K562 (cell line): ENCODE measurements around the gene RBM44. TPM values are rescaled to one million over a fixed set of nuclear protein-coding genes. Genes with fewer than 3 reads are reported as not detected.

Experiments used
- ATAC-seq: fragments of 200-7000 bp; cut with Tn5 transposase; 3 replicates; pipeline ENCODE4 v1.9.1; 2020; ENCODE audit warnings: moderate library complexity
- BruUV-seq: library from RNA; stranded (reverse); fragments of 400-500 nt; replicated peaks from 2 replicates; lab custom pipeline; 2021; lab: Mats Ljungman, UMichigan
- CTCF ChIA-PET: fragments of 300-600 bp; formaldehyde crosslinking; extraction: SDS; loops from one replicate; lab custom pipeline; 2021; ENCODE audit warnings: low intra/inter-chr PET ratio; lab: Yijun Ruan, JAX
- POLR2A ChIA-PET: fragments of 300-600, 350-650 bp; sonication (Branson Sonifier 250); formaldehyde crosslinking; extraction: SDS; loops from one replicate; lab custom pipeline; 2021; ENCODE audit warnings: antibody characterized with exemption, inconsistent platforms; lab: Yijun Ruan, JAX
- DNase-seq, 4 experiments: peaks; one replicate each; pipeline versions ENCODE4 v3.0.0 to v3.0.0-alpha.2; 2011 to 2018; ENCODE audit warnings: low spot score in 3 of 4, mixed read lengths in 3 of 4; ENCODE audit errors: extremely low read depth in 1 of 4
- FAIRE-seq: peaks from 2 replicates; lab custom pipeline; 2011; peaks lifted over from hg19 to GRCh38; lab: Jason Lieb, UNC
- H2AFZ ChIP-seq: 2 replicates; pipeline ENCODE4 v1.6.0; 2011; ENCODE audit warnings: low read depth, low read length, control low read depth, inconsistent platforms
- H3K27ac ChIP-seq: fragments of 200-600 bp; 3 replicates; pipeline ENCODE4 v1.8.0; 2011; ENCODE audit warnings: low read depth, mild to moderate bottlenecking, control low read depth, inconsistent platforms, low read length, moderate library complexity, mixed read lengths; ENCODE audit errors: extremely low read depth
- H3K27me3 ChIP-seq, 2 experiments: fragments of 300-600 bp in 1 of 2; 2 replicates in 1 of 2; 3 replicates in 1 of 2; pipeline versions ENCODE4 v1.6.0 to v1.8.0; 2011; ENCODE audit warnings: inconsistent platforms in 2 of 2, low read length in 2 of 2, mild to moderate bottlenecking in 1 of 2, mixed read lengths in 1 of 2, moderate library complexity in 1 of 2; ENCODE audit not compliant: control insufficient read depth in 2 of 2, insufficient read depth in 2 of 2
- H3K36me3 ChIP-seq: fragments of 300-600 bp; 3 replicates; pipeline ENCODE4 v1.8.0; 2011; ENCODE audit warnings: mild to moderate bottlenecking, low read length, inconsistent platforms; ENCODE audit not compliant: control insufficient read depth, insufficient read depth
- H3K4me1 ChIP-seq, 2 experiments: fragments of 200-600 bp in 1 of 2; replicated peaks in 1 of 2; 2 replicates in 1 of 2; 3 replicates in 1 of 2; pipeline versions ENCODE4 v1.5.1 to v1.8.0; 2011; ENCODE audit warnings: inconsistent platforms in 2 of 2, low read length in 2 of 2, mild to moderate bottlenecking in 1 of 2, mixed read lengths in 1 of 2, moderate library complexity in 1 of 2; ENCODE audit not compliant: control insufficient read depth in 2 of 2, insufficient read depth in 2 of 2
- H3K4me2 ChIP-seq: 2 replicates; pipeline ENCODE4 v1.6.1; 2011; ENCODE audit warnings: low read length, control low read depth, inconsistent platforms, mixed read lengths; ENCODE audit not compliant: insufficient read depth
- H3K4me3 ChIP-seq: fragments of 200-600 bp; sonication (generic), shearing (Covaris generic); 2 replicates; pipeline ENCODE4 v1.5.1; 2016; ENCODE audit warnings: control low read depth, inconsistent platforms
- H3K79me2 ChIP-seq: fragments of 200-600 bp; 3 replicates; pipeline ENCODE4 v1.8.0; 2011; ENCODE audit warnings: low read length, inconsistent platforms; ENCODE audit not compliant: control insufficient read depth, insufficient read depth
- H3K9ac ChIP-seq, 2 experiments: 2 replicates each; pipeline versions ENCODE4 v1.6.0 to v1.6.1; 2011; ENCODE audit warnings: low read depth in 2 of 2, low read length in 2 of 2, control low read depth in 1 of 2, inconsistent platforms in 1 of 2, mild to moderate bottlenecking in 1 of 2, mixed read lengths in 1 of 2; ENCODE audit not compliant: insufficient read depth in 1 of 2
- H3K9me1 ChIP-seq: one replicate; pipeline ENCODE4 v1.6.0; 2011; ENCODE audit warnings: inconsistent platforms, mild to moderate bottlenecking, low read length, moderate library complexity; ENCODE audit not compliant: control insufficient read depth, insufficient read depth
- H3K9me3 ChIP-seq: replicated peaks from 2 replicates; pipeline ENCODE4 v1.5.1; 2011; ENCODE audit warnings: low read depth, low read length, inconsistent platforms; ENCODE audit not compliant: control insufficient read depth, insufficient read depth
- H4K20me1 ChIP-seq: replicated peaks from 2 replicates; pipeline ENCODE4 v1.6.1; 2011; ENCODE audit warnings: low read length, inconsistent platforms, mixed read lengths; ENCODE audit not compliant: control insufficient read depth, insufficient read depth
- BHLHE40 ChIP-seq: IDR thresholded peaks from 2 replicates; pipeline ENCODE4 v1.6.1; 2011; ENCODE audit warnings: low read length, improper control_type of control experiment
- CBFA2T3 ChIP-seq: fragments of 450-650 bp; IDR thresholded peaks from 2 replicates; pipeline ENCODE4 v1.6.1; 2017
- CSDE1 ChIP-seq, 2 experiments: fragments of 450-650 bp; IDR thresholded peaks; 2 replicates each; pipeline ENCODE4 v1.6.1; 2016; ENCODE audit warnings: mild to moderate bottlenecking in 1 of 2
- CTBP1 ChIP-seq: fragments of 450-650 bp; IDR thresholded peaks from 2 replicates; pipeline ENCODE4 v1.6.1; 2016; ENCODE audit warnings: borderline replicate concordance
- EP300 ChIP-seq: IDR thresholded peaks from 2 replicates; pipeline ENCODE4 v1.6.1; 2012; ENCODE audit warnings: low read length, improper control_type of control experiment
- ETV5 ChIP-seq: sonication (generic); formaldehyde crosslinking; IDR thresholded peaks from 2 replicates; pipeline ENCODE4 v1.4.0; 2020; ENCODE audit warnings: low read depth, mild to moderate bottlenecking, missing genetic modification reagents
- GABPB2 ChIP-seq: fragments of 250-450 bp; sonication (Bioruptor Pico); conservative IDR thresholded peaks from 2 replicates; pipeline ENCODE4 v1.5.1; 2021; ENCODE audit warnings: mild to moderate bottlenecking
- HDAC3 ChIP-seq: fragments of 450-650 bp; IDR thresholded peaks from 2 replicates; pipeline ENCODE4 v1.6.1; 2018; ENCODE audit warnings: borderline replicate concordance, mild to moderate bottlenecking, moderate library complexity; ENCODE audit not compliant: partially characterized antibody
- MBD2 ChIP-seq: sonication (generic); IDR thresholded peaks from 2 replicates; pipeline ENCODE4 v1.6.1; 2016; ENCODE audit warnings: low read depth, borderline replicate concordance
- PHB ChIP-seq: fragments of 250-450 bp; sonication (Bioruptor Pico); IDR thresholded peaks from 2 replicates; pipeline ENCODE4 v1.5.0; 2021
- THRA ChIP-seq: fragments of 450-650 bp; IDR thresholded peaks from 2 replicates; pipeline ENCODE4 v1.6.1; 2017; ENCODE audit warnings: mild to moderate bottlenecking, moderate library complexity
- TOE1 ChIP-seq, 2 experiments: fragments of 450-650 bp in 1 of 2; sonication (generic) in 1 of 2; formaldehyde crosslinking in 1 of 2; IDR thresholded peaks; 2 replicates each; pipeline versions ENCODE4 v1.7.1 to v1.8.0; 2016 to 2022; ENCODE audit warnings: borderline replicate concordance in 2 of 2, mild to moderate bottlenecking in 2 of 2, antibody characterized with exemption in 1 of 2, inconsistent platforms in 1 of 2, low read depth in 1 of 2, missing genetic modification reagents in 1 of 2, moderate library complexity in 1 of 2
- ZNF12 ChIP-seq: sonication (generic); formaldehyde crosslinking; IDR thresholded peaks from 2 replicates; pipeline ENCODE4 v1.4.0; 2020; ENCODE audit warnings: mild to moderate bottlenecking, missing genetic modification reagents
- ZNF24 ChIP-seq: fragments of 450-650 bp; IDR thresholded peaks from 2 replicates; pipeline ENCODE4 v1.6.1; 2016
- ZNF561 ChIP-seq: fragments of 450-650 bp; formaldehyde crosslinking; conservative IDR thresholded peaks from 2 replicates; pipeline ENCODE4 v1.4.0; 2020; ENCODE audit warnings: mild to moderate bottlenecking, moderate library complexity
- WGBS: fragments of 100-300 bp; shearing (Covaris generic); methylation state at CpG from one replicate; pipeline ENCODE4 v1.1.6; 2016; ENCODE audit warnings: low coverage, mixed read lengths; ENCODE audit not compliant: insufficient coverage; ENCODE audit errors: missing lambda C conversion rate; 5-methylcytosine and 5-hydroxymethylcytosine counted together
- in situ Hi-C: fragments of 300-500 bp; cut with MboI; formaldehyde crosslinking; loops from 4 replicates; pipeline ENCODE4 v1.15.0; 2018; ENCODE audit warnings: inconsistent platforms, mixed read lengths
- intact Hi-C: fragments of 100-400 bp; cut with micrococcal nuclease; formaldehyde crosslinking; loops from 2 replicates; pipeline ENCODE4 v1.14.2; 2022
- polyA plus RNA-seq, 8 experiments: library from polyadenylated mRNA; depleted of rRNA in 4 of 8; stranded (reverse) in 5 of 8; unstranded in 3 of 8; fragments of >200 nt; fragmentation: Nextera tagmentation in 2 of 8; fragmentation: Illumina TruSeq in 1 of 8; extraction: Ambion mirVana in 2 of 8; extraction: Trizol in 1 of 8; gene quantifications; 2 replicates each; pipeline versions ENCODE4 v1.2.1 to v1.2.3, GENCODE V29; 2011 to 2014; ENCODE audit warnings: inconsistent platforms in 1 of 8, missing spikeins in 1 of 8
- total RNA-seq, 7 experiments: library from RNA; depleted of rRNA in 6 of 7; stranded (reverse); fragments of >200 nt in 6 of 7; fragmentation: Illumina TruSeq in 2 of 7; extraction: Trizol in 2 of 7; gene quantifications; 2 replicates each; pipeline versions ENCODE4 v1.2.1 to v1.2.3, GENCODE V29; 2011 to 2021; ENCODE audit warnings: low replicate concordance in 1 of 7
- TF ChIP-seq, protein P1 (sequence below): sonication (generic); formaldehyde crosslinking; IDR thresholded peaks from 2 replicates; pipeline ENCODE4 v1.8.1; 2023; ENCODE audit warnings: mild to moderate bottlenecking, missing genetic modification reagents
- TF ChIP-seq, protein P2 (sequence below): fragments of 200-400 bp; formaldehyde crosslinking; IDR thresholded peaks from 2 replicates; pipeline ENCODE4 v1.6.1; 2017; ENCODE audit warnings: mild to moderate bottlenecking, low read depth, low read length, moderate library complexity

The RBM44 gene
- total and polyA plus RNA-seq, 9 of the 15 experiments (the other 6 are each of a cell fraction or from before 2014, with no cell fraction given) = 0.04 to 0.25 (median 0.13) TPM

DNA sequence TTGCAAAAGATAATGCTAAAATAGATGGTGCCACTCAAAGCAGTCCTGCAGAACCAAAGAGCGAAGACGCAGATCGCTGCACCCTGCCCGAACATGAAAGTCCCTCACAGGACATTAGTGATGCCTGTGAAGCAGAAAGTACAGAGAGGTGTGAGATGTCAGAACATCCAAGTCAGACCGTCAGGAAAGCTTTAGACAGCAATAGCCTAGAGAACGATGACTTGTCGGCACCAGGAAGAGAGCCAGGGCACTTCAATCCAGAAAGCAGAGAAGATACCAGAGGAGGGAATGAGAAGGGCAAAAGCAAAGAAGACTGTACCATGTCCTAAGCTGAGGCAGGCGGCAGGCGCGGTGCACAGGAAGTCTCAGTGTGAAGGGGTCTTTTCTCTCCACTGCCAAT lies 34.8 kb upstream of the RBM44 start:
- Histone ChIP-seq H3K9ac (no peak overlapping the region), H3K27ac (no peak overlapping the region), H2AFZ (no peak overlapping the region), H3K9me3 (no peaks in the 10 kb centered on the region), H4K20me1 (no peaks in the 10 kb centered on the region), H3K36me3 (peaks cover 18% of the 10 kb centered on the region; the same call in 2 of the 3 replicates), H3K4me1 (no peaks in the 10 kb centered on the region), H3K79me2 (no peaks in the 10 kb centered on the region), H3K4me2 (no peak overlapping the region), H3K27me3 (no peaks in the 10 kb centered on the region), H3K4me3 (no peak overlapping the region), H3K9me1 (no peaks in the 10 kb centered on the region)
- 95% methylated on average over 10 of the region's 10 CpGs for WGBS
- intact Hi-C loops (no loop called here), in situ Hi-C loops (no loop called here)
- CTCF ChIA-PET = no interaction called here
- BruUV-seq = no TSS peak
- ATAC-seq (no peak), FAIRE-seq (no peak), DNase-seq (no peak)
- TF ChIP-seq EP300 = no peak
- TF ChIP-seq THRA = no peak
- TF ChIP-seq CBFA2T3 = no peak
- TF ChIP-seq TOE1 (IDR thresholded peaks at IDR 0.05; ENCODE audit: borderline replicate concordance) = no peak
- TF ChIP-seq TOE1 (CRISPR knock-in tag; IDR thresholded peaks at IDR 0.05; ENCODE audit: borderline replicate concordance, low read depth) = no peak
- no peak for TF ChIP-seq ZNF561
- TF ChIP-seq CTBP1 = no peak
- TF ChIP-seq PHB (CRISPR knock-in tag) = no peak
- no peak for TF ChIP-seq ETV5 (CRISPR knock-in tag)
- TF ChIP-seq MBD2 = no peak
- no peak for TF ChIP-seq BHLHE40
- TF ChIP-seq, protein P1, sequence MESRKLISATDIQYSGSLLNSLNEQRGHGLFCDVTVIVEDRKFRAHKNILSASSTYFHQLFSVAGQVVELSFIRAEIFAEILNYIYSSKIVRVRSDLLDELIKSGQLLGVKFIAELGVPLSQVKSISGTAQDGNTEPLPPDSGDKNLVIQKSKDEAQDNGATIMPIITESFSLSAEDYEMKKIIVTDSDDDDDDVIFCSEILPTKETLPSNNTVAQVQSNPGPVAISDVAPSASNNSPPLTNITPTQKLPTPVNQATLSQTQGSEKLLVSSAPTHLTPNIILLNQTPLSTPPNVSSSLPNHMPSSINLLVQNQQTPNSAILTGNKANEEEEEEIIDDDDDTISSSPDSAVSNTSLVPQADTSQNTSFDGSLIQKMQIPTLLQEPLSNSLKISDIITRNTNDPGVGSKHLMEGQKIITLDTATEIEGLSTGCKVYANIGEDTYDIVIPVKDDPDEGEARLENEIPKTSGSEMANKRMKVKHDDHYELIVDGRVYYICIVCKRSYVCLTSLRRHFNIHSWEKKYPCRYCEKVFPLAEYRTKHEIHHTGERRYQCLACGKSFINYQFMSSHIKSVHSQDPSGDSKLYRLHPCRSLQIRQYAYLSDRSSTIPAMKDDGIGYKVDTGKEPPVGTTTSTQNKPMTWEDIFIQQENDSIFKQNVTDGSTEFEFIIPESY (CRISPR knock-in tag) = no peak
- no peak for TF ChIP-seq GABPB2 (CRISPR knock-in tag)
- no peak for TF ChIP-seq ZNF12 (CRISPR knock-in tag)
- no peak for TF ChIP-seq ZNF24
- TF ChIP-seq HDAC3 = no peak
- TF ChIP-seq CSDE1 (IDR thresholded peaks at IDR 0.05) = no peak
- TF ChIP-seq, protein P2, sequence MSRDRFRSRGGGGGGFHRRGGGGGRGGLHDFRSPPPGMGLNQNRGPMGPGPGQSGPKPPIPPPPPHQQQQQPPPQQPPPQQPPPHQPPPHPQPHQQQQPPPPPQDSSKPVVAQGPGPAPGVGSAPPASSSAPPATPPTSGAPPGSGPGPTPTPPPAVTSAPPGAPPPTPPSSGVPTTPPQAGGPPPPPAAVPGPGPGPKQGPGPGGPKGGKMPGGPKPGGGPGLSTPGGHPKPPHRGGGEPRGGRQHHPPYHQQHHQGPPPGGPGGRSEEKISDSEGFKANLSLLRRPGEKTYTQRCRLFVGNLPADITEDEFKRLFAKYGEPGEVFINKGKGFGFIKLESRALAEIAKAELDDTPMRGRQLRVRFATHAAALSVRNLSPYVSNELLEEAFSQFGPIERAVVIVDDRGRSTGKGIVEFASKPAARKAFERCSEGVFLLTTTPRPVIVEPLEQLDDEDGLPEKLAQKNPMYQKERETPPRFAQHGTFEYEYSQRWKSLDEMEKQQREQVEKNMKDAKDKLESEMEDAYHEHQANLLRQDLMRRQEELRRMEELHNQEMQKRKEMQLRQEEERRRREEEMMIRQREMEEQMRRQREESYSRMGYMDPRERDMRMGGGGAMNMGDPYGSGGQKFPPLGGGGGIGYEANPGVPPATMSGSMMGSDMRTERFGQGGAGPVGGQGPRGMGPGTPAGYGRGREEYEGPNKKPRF = no peak
- POLR2A ChIA-PET = no interaction called here
